WTC11 (cell line): Measurements from ENCODE around the gene FAU.

Experiments
- ATF1 ChIP-seq: sonication (generic); formaldehyde crosslinking; IDR thresholded peaks from 2 replicates; pipeline ENCODE4 v1.8.1; 2023; ENCODE audit warnings: mild to moderate bottlenecking, moderate library complexity, missing genetic modification reagents
- CBFB ChIP-seq: sonication (generic); formaldehyde crosslinking; IDR thresholded peaks from 2 replicates; pipeline ENCODE4 v1.8.1; 2022; ENCODE audit warnings: mild to moderate bottlenecking, low read depth, missing genetic modification reagents
- NR1H2 ChIP-seq: sonication (generic); formaldehyde crosslinking; IDR thresholded peaks from 2 replicates; pipeline ENCODE4 v1.9.0; 2021; ENCODE audit warnings: mild to moderate bottlenecking, moderate library complexity, missing genetic modification reagents
- RELA ChIP-seq: sonication (generic); formaldehyde crosslinking; IDR thresholded peaks from 2 replicates; pipeline ENCODE4 v1.8.1; 2022; ENCODE audit warnings: missing genetic modification reagents, mild to moderate bottlenecking, borderline replicate concordance
- TCF7 ChIP-seq: sonication (generic); formaldehyde crosslinking; IDR thresholded peaks from 2 replicates; pipeline ENCODE4 v1.8.0; 2022; ENCODE audit warnings: mild to moderate bottlenecking, low read depth, missing genetic modification reagents, moderate library complexity
- TF ChIP-seq, protein P1 (sequence below): sonication (generic); formaldehyde crosslinking; conservative IDR thresholded peaks from 2 replicates; pipeline ENCODE4 v1.8.1; 2022; ENCODE audit warnings: mild to moderate bottlenecking, missing genetic modification reagents
- TF ChIP-seq, protein P2 (sequence below): sonication (generic); formaldehyde crosslinking; IDR thresholded peaks from 2 replicates; pipeline ENCODE4 v1.8.1; 2022; ENCODE audit warnings: mild to moderate bottlenecking, moderate library complexity, missing genetic modification reagents
- TF ChIP-seq, protein P3 (sequence below): fragments of 200-600 bp; IDR thresholded peaks from 2 replicates; pipeline ENCODE4 v1.8.0; 2022; ENCODE audit warnings: antibody characterized with exemption
- TF ChIP-seq, protein P4 (sequence below): sonication (generic); formaldehyde crosslinking; IDR thresholded peaks from 2 replicates; pipeline ENCODE4 v1.8.0; 2023; ENCODE audit warnings: missing genetic modification reagents, mild to moderate bottlenecking, borderline replicate concordance
- TF ChIP-seq, protein P5 (sequence below): sonication (generic); formaldehyde crosslinking; IDR thresholded peaks from 2 replicates; pipeline ENCODE4 v1.8.1; 2023; ENCODE audit warnings: mild to moderate bottlenecking, missing genetic modification reagents, borderline replicate concordance
- TF ChIP-seq, protein P6 (sequence below): sonication (generic); formaldehyde crosslinking; IDR thresholded peaks from 2 replicates; pipeline ENCODE4 v1.8.0; 2022; ENCODE audit warnings: mild to moderate bottlenecking, missing genetic modification reagents

DNA sequence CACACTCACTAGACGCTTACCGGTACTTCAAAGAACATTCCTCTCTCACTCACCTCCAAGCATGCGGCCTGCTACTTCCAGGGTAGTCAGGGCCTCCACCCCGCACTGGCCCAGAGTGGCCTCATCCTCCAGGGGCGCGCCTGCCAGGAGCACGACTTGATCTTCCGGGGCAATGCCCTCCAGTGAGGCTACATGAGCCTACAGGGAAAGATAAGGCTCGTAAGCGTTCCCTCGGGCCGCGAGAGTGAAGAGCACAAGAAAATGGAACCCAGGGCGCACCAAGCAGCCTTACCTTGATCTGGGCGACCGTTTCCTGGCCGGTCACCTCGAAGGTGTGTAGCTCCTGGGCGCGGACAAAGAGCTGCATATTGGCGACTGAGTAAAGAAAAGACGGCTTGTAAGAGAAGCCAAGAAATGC is 478 bp downstream of the FAU start:
- TF ChIP-seq, protein P1, sequence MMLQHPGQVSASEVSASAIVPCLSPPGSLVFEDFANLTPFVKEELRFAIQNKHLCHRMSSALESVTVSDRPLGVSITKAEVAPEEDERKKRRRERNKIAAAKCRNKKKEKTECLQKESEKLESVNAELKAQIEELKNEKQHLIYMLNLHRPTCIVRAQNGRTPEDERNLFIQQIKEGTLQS (CRISPR knock-in tag): 0 out of 2 replicates have a peak, but pooled peaks have one; percentile 31
- TF ChIP-seq, protein P2, sequence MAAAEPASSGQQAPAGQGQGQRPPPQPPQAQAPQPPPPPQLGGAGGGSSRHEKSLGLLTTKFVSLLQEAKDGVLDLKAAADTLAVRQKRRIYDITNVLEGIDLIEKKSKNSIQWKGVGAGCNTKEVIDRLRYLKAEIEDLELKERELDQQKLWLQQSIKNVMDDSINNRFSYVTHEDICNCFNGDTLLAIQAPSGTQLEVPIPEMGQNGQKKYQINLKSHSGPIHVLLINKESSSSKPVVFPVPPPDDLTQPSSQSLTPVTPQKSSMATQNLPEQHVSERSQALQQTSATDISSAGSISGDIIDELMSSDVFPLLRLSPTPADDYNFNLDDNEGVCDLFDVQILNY: no peak
- TF ChIP-seq NR1H2 (CRISPR knock-in tag) (no peak), ATF1 (CRISPR knock-in tag) (no peak), RELA (no peak), TCF7 (no peak), CBFB (no peak)
- TF ChIP-seq, protein P3, sequence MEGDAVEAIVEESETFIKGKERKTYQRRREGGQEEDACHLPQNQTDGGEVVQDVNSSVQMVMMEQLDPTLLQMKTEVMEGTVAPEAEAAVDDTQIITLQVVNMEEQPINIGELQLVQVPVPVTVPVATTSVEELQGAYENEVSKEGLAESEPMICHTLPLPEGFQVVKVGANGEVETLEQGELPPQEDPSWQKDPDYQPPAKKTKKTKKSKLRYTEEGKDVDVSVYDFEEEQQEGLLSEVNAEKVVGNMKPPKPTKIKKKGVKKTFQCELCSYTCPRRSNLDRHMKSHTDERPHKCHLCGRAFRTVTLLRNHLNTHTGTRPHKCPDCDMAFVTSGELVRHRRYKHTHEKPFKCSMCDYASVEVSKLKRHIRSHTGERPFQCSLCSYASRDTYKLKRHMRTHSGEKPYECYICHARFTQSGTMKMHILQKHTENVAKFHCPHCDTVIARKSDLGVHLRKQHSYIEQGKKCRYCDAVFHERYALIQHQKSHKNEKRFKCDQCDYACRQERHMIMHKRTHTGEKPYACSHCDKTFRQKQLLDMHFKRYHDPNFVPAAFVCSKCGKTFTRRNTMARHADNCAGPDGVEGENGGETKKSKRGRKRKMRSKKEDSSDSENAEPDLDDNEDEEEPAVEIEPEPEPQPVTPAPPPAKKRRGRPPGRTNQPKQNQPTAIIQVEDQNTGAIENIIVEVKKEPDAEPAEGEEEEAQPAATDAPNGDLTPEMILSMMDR: no peak
- TF ChIP-seq, protein P4, sequence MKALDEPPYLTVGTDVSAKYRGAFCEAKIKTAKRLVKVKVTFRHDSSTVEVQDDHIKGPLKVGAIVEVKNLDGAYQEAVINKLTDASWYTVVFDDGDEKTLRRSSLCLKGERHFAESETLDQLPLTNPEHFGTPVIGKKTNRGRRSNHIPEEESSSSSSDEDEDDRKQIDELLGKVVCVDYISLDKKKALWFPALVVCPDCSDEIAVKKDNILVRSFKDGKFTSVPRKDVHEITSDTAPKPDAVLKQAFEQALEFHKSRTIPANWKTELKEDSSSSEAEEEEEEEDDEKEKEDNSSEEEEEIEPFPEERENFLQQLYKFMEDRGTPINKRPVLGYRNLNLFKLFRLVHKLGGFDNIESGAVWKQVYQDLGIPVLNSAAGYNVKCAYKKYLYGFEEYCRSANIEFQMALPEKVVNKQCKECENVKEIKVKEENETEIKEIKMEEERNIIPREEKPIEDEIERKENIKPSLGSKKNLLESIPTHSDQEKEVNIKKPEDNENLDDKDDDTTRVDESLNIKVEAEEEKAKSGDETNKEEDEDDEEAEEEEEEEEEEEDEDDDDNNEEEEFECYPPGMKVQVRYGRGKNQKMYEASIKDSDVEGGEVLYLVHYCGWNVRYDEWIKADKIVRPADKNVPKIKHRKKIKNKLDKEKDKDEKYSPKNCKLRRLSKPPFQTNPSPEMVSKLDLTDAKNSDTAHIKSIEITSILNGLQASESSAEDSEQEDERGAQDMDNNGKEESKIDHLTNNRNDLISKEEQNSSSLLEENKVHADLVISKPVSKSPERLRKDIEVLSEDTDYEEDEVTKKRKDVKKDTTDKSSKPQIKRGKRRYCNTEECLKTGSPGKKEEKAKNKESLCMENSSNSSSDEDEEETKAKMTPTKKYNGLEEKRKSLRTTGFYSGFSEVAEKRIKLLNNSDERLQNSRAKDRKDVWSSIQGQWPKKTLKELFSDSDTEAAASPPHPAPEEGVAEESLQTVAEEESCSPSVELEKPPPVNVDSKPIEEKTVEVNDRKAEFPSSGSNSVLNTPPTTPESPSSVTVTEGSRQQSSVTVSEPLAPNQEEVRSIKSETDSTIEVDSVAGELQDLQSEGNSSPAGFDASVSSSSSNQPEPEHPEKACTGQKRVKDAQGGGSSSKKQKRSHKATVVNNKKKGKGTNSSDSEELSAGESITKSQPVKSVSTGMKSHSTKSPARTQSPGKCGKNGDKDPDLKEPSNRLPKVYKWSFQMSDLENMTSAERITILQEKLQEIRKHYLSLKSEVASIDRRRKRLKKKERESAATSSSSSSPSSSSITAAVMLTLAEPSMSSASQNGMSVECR (CRISPR knock-in tag): no peak
- TF ChIP-seq, protein P5, sequence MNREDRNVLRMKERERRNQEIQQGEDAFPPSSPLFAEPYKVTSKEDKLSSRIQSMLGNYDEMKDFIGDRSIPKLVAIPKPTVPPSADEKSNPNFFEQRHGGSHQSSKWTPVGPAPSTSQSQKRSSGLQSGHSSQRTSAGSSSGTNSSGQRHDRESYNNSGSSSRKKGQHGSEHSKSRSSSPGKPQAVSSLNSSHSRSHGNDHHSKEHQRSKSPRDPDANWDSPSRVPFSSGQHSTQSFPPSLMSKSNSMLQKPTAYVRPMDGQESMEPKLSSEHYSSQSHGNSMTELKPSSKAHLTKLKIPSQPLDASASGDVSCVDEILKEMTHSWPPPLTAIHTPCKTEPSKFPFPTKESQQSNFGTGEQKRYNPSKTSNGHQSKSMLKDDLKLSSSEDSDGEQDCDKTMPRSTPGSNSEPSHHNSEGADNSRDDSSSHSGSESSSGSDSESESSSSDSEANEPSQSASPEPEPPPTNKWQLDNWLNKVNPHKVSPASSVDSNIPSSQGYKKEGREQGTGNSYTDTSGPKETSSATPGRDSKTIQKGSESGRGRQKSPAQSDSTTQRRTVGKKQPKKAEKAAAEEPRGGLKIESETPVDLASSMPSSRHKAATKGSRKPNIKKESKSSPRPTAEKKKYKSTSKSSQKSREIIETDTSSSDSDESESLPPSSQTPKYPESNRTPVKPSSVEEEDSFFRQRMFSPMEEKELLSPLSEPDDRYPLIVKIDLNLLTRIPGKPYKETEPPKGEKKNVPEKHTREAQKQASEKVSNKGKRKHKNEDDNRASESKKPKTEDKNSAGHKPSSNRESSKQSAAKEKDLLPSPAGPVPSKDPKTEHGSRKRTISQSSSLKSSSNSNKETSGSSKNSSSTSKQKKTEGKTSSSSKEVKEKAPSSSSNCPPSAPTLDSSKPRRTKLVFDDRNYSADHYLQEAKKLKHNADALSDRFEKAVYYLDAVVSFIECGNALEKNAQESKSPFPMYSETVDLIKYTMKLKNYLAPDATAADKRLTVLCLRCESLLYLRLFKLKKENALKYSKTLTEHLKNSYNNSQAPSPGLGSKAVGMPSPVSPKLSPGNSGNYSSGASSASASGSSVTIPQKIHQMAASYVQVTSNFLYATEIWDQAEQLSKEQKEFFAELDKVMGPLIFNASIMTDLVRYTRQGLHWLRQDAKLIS: no peak
- TF ChIP-seq, protein P6, sequence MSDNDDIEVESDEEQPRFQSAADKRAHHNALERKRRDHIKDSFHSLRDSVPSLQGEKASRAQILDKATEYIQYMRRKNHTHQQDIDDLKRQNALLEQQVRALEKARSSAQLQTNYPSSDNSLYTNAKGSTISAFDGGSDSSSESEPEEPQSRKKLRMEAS (CRISPR knock-in tag): no peak
